Measurements from ENCODE around the gene AVPR2. TPM values are rescaled to one million over a fixed set of nuclear protein-coding genes. Genes with fewer than 3 reads are reported as not detected.

AVPR2 gene
- total RNA-seq, 2 donors from 2014 or later = not detected

- no peak for TF ChIP-seq CTCF (IDR thresholded peaks at IDR 0.05)
- Histone ChIP-seq H3K4me3 (no peak overlapping the region), H3K9me3 (no peaks in the 10 kb centered on the region), H3K27me3 (replicated peaks; ENCODE audit: insufficient read depth) (no peaks in the 10 kb centered on the region), H3K27ac (no peak overlapping the region), H3K4me1 (ENCODE audit: control insufficient read depth in 1 of 2, low read depth in 2 of 2) (no peaks in the 10 kb centered on the region), H3K36me3 (no peaks in the 10 kb centered on the region)
- ATAC-seq (ENCODE audit: insufficient number of reproducible peaks, low FRiP score, low read depth) (no peak), DNase-seq (ENCODE audit: low spot score) (no peak)
Observed at GRCh38 chrX:153911798-153912197, 7.3 kb downstream of the AVPR2 start.

- no peaks in the 10 kb centered on the region for H3K9me3 ChIP-seq
- no peak overlapping the region for H3K27ac ChIP-seq
- DNase-seq (ENCODE audit: low spot score) = no peak
- no peak overlapping the region for H3K4me3 ChIP-seq
- no peaks in the 10 kb centered on the region for H3K36me3 ChIP-seq
- TF ChIP-seq CTCF (IDR thresholded peaks at IDR 0.05) = no peak
- no peaks in the 10 kb centered on the region for H3K4me1 ChIP-seq (ENCODE audit: control insufficient read depth in 1 of 2, low read depth in 2 of 2)
- H3K27me3 ChIP-seq (replicated peaks; ENCODE audit: insufficient read depth) = no peaks in the 10 kb centered on the region
- no peak for ATAC-seq (ENCODE audit: insufficient number of reproducible peaks, low FRiP score, low read depth)
Observed at GRCh38 chrX:153913211-153913610, 8.7 kb downstream of the AVPR2 start.

- Histone ChIP-seq H3K27me3 (replicated peaks; ENCODE audit: insufficient read depth) (no peaks in the 10 kb centered on the region), H3K27ac (no peak overlapping the region), H3K36me3 (no peaks in the 10 kb centered on the region), H3K9me3 (no peaks in the 10 kb centered on the region), H3K4me1 (ENCODE audit: control insufficient read depth in 1 of 2, low read depth in 2 of 2) (no peaks in the 10 kb centered on the region), H3K4me3 (no peak overlapping the region)
- no peak for DNase-seq (ENCODE audit: low spot score)
- TF ChIP-seq CTCF (IDR thresholded peaks at IDR 0.05) = no peak
- no peak for ATAC-seq (ENCODE audit: insufficient number of reproducible peaks, low FRiP score, low read depth)
Observed at GRCh38 chrX:153913701-153914100, 9.2 kb downstream of the AVPR2 start.

- ATAC-seq (ENCODE audit: insufficient number of reproducible peaks, low FRiP score, low read depth) (no peak), DNase-seq (ENCODE audit: low spot score) (no peak)
- H3K27ac ChIP-seq = no peak overlapping the region
- TF ChIP-seq CTCF (IDR thresholded peaks at IDR 0.05) = no peak
- no peak overlapping the region for H3K4me3 ChIP-seq
- H3K4me1 ChIP-seq (ENCODE audit: control insufficient read depth in 1 of 2, low read depth in 2 of 2) = no peaks in the 10 kb centered on the region
- H3K9me3 ChIP-seq = no peaks in the 10 kb centered on the region
- H3K27me3 ChIP-seq (replicated peaks; ENCODE audit: insufficient read depth) = no peaks in the 10 kb centered on the region
- H3K36me3 ChIP-seq = no peaks in the 10 kb centered on the region
Observed at GRCh38 chrX:153917869-153918268, 13.4 kb downstream of the AVPR2 start.

- H3K27ac ChIP-seq = no peak overlapping the region
- no peak overlapping the region for H3K4me3 ChIP-seq
- H3K36me3 ChIP-seq = no peaks in the 10 kb centered on the region
- DNase-seq (ENCODE audit: low spot score) = no peak
- no peaks in the 10 kb centered on the region for H3K27me3 ChIP-seq (replicated peaks; ENCODE audit: insufficient read depth)
- ATAC-seq (ENCODE audit: insufficient number of reproducible peaks, low FRiP score, low read depth) = no peak
- H3K9me3 ChIP-seq = no peaks in the 10 kb centered on the region
- TF ChIP-seq CTCF (IDR thresholded peaks at IDR 0.05) = no peak
- H3K4me1 ChIP-seq (ENCODE audit: control insufficient read depth in 1 of 2, low read depth in 2 of 2) = no peaks in the 10 kb centered on the region
Observed at GRCh38 chrX:153919281-153919680, 14.8 kb downstream of the AVPR2 start.

Measured in thoracic aorta (tissue), 2 donors.